Esophagus (tissue), 2 donors: ENCODE results near the gene BAD. TPM values are rescaled to one million over a fixed set of nuclear protein-coding genes. Genes with fewer than 3 reads are reported as not detected.

Source experiments
- H3K27ac ChIP-seq, 2 donors: one replicate each; pipeline ENCODE4 v1.5.1; 2013; ENCODE audit warnings: low read depth in 2 of 2, mild to moderate bottlenecking in 2 of 2, inconsistent platforms in 1 of 2, low read length in 1 of 2, moderate library complexity in 1 of 2
- H3K27me3 ChIP-seq, 2 donors: one replicate each; pipeline ENCODE4 v1.6.1; 2013; ENCODE audit warnings: low read length in 2 of 2, control low read depth in 1 of 2, mild to moderate bottlenecking in 1 of 2; ENCODE audit not compliant: insufficient read depth in 2 of 2, control insufficient read depth in 1 of 2
- H3K36me3 ChIP-seq, 2 donors: one replicate each; pipeline ENCODE4 v1.6.1; 2013; ENCODE audit warnings: low read length in 1 of 2; ENCODE audit not compliant: control insufficient read depth in 2 of 2, insufficient read depth in 2 of 2
- H3K4me1 ChIP-seq, 2 donors: one replicate each; pipeline ENCODE4 v1.6.1; 2013; ENCODE audit warnings: low read length in 1 of 2; ENCODE audit not compliant: control insufficient read depth in 2 of 2, insufficient read depth in 2 of 2
- H3K4me3 ChIP-seq, 2 donors: one replicate each; pipeline ENCODE4 v1.5.1; 2013; ENCODE audit warnings: low read length in 2 of 2, mild to moderate bottlenecking in 2 of 2, low read depth in 1 of 2, moderate library complexity in 1 of 2
- H3K9me3 ChIP-seq, 2 donors: one replicate each; pipeline ENCODE4 v1.6.1; 2013; ENCODE audit warnings: mild to moderate bottlenecking in 2 of 2, low read depth in 1 of 2, low read length in 1 of 2, moderate library complexity in 1 of 2; ENCODE audit not compliant: control insufficient read depth in 2 of 2, insufficient read depth in 1 of 2
- WGBS, 2 donors: extraction: QIAGEN DNeasy Blood & Tissue Kit; methylation state at CpG; one replicate each; pipeline ENCODE4 v1.1.7; 2013; 5-methylcytosine and 5-hydroxymethylcytosine counted together
- polyA plus RNA-seq, 2 donors: library from polyadenylated mRNA; stranded (reverse); fragments of 200-250 nt; gene quantifications; one replicate each; pipeline ENCODE4 v1.2.3, GENCODE V29; 2013
- donor health status: healthy with polysubstance abuse.
- donor health status: Bipolar disorder and iron deficiency.

The BAD gene
- polyA plus RNA-seq, 2 donors = 57.4 to 64.8 TPM

GRCh38 chr11:64226507-64227051 is 57.9 kb downstream of the BAD start:
- no peaks in the 10 kb centered on the region for H3K27me3 ChIP-seq
- H3K9me3 ChIP-seq = no peaks in the 10 kb centered on the region
- H3K4me3 ChIP-seq = peak overlapping the region; percentile 69 to 79
- H3K27ac ChIP-seq = peak overlapping the region; percentile 89 to 94
- 7 to 9% methylated on average over 23 to 26 of the region's 26 CpGs for WGBS, 2 donors
- peaks cover 0 to 7% of the 10 kb centered on the region in 2 donors for H3K36me3 ChIP-seq
- peaks cover 9 to 44% of the 10 kb centered on the region in 2 donors for H3K4me1 ChIP-seq

- peaks cover 9 to 40% of the 10 kb centered on the region in 2 donors for H3K4me1 ChIP-seq
- peak within 1 kb of the TSS; percentile 69 to 79 for H3K4me3 ChIP-seq
- no peaks in the 10 kb centered on the region for H3K27me3 ChIP-seq
- H3K27ac ChIP-seq = peak within 1 kb of the TSS; percentile 89 to 94
- H3K36me3 ChIP-seq = peaks cover 0 to 7% of the 10 kb centered on the region in 2 donors
- no peaks in the 10 kb centered on the region for H3K9me3 ChIP-seq
- WGBS, 2 donors = 0 to 1% methylated on average over 52 to 54 of the region's 54 CpGs
Measured at GRCh38 chr11:64225608-64226506, 58.6 kb downstream of the BAD start, which contains the start of the genes NUDT22 and TRPT1. NUDT22 (plus strand) TSS chr11:64226274; CDS start chr11:64226653, 379 bp downstream. TRPT1 (minus strand) TSS chr11:64226186; CDS start chr11:64225860, 326 bp downstream.

DNA sequence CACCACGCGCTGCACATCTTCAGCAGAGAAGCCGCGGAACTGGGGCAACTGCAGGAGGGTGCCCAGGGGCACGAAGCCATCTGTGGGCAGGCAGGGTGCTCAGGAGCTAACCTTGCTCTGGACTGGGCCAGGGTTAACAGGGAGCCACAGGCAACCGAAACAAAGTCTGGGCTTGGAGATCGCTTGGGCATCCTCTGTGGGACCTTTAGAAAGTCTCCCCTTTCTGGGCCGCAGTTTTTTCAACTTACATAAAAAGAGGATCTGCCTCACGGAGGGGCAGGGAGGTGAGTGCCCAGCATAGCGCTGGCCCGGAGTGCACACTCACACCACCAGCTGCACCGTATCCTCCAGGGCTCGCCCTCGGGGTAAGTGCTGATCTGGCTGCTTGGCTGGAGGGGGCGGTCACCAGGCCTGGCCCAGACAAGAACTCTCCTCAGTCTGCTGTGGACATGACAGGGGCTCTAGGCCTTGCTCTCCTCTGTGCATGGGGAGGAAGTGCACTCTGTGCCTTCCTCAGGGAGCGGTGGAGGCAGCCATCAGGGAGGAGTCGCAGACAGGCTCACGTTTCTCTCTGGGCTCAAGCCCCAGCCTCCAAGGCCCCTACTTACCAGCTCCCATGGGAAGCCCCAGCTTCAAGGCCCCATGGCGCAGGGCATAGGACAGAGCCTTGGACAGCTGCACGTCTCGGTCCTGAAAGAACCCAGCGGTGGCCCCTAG is 59.4 kb downstream of the BAD start:
- WGBS, 2 donors = 55 to 59% methylated on average over 22 of the region's 22 CpGs
- H3K4me3 ChIP-seq = peak overlapping the region; percentile 69 to 79
- H3K27ac ChIP-seq = peak overlapping the region; percentile 89 to 94
- no peaks in the 10 kb centered on the region for H3K27me3 ChIP-seq
- H3K4me1 ChIP-seq = peaks cover 9 to 37% of the 10 kb centered on the region in 2 donors
- no peaks in the 10 kb centered on the region for H3K9me3 ChIP-seq
- peaks cover 0 to 11% of the 10 kb centered on the region in 2 donors for H3K36me3 ChIP-seq

DNA sequence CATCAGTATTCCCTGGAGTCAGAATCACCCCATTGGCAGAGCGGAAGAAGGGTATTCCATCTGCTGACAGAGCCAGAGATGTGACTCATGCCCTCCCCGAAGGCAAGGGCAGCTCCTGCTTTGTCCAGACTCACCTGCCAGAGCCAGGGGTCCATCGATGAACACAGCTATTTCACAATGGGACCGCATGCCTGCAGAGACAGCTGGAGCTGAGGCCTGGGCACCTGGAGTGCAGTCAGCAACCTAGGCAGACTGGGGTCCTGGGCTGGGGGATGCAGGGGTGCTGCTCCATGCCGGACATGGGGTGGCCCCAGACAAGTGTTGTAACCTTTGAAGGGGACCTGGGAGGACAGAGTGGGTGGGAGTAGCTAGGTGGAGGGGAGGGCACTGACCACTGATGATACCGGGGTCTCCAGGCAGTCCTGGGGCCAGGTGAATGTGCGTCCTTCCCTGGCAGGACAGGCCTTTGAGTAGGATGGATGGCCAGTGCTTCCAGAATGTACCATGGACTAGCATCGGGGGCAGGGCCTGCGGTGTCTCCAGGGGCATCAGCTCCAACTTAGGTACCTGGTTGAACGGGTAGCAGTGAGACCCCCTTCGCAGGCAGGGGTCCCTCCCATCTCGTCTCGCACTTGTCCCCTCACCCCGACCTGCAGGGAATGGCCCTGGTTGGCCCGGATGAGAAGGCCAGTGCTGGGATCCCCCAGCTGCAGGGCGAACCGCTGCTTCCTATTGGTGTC is 60.1 kb downstream of the BAD start:
- Histone ChIP-seq H3K36me3 (peaks cover 0 to 12% of the 10 kb centered on the region in 2 donors), H3K4me3 (no peak overlapping the region), H3K27me3 (no peaks in the 10 kb centered on the region), H3K9me3 (no peaks in the 10 kb centered on the region), H3K27ac (peak overlapping the region in 1 of 2 donors; percentile 50), H3K4me1 (peaks cover 9 to 37% of the 10 kb centered on the region in 2 donors)
- WGBS, 2 donors = 81 to 85% methylated on average over 15 to 17 of the region's 17 CpGs

DNA sequence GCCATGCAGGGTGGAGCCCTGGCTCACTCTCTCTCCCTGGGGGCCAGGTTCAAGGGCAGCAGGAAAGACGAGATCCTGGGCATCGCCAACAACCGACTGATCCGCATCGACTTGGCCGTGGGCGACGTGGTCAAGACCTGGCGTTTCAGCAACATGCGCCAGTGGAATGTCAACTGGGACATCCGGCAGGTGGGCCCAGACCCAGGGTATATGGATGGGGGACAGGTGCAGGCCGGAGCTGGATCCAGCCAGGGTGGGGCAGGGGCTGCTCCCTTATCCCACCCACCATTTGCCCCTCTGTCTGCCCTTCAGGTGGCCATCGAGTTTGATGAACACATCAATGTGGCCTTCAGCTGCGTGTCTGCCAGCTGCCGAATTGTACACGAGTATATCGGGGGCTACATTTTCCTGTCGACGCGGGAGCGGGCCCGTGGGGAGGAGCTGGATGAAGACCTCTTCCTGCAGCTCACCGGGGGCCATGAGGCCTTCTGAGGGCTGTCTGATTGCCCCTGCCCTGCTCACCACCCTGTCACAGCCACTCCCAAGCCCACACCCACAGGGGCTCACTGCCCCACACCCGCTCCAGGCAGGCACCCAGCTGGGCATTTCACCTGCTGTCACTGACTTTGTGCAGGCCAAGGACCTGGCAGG is 61.3 kb downstream of the BAD start:
- Histone ChIP-seq H3K9me3 (no peaks in the 10 kb centered on the region), H3K27ac (peak overlapping the region; percentile 9 to 56), H3K36me3 (peaks cover 0 to 12% of the 10 kb centered on the region in 2 donors), H3K4me3 (no peak overlapping the region), H3K27me3 (no peaks in the 10 kb centered on the region), H3K4me1 (peaks cover 9 to 37% of the 10 kb centered on the region in 2 donors)
- 78 to 83% methylated on average over 24 of the region's 24 CpGs for WGBS, 2 donors

GRCh38 chr11:64222651-64223000 is 61.8 kb downstream of the BAD start:
- Histone ChIP-seq H3K27ac (peak overlapping the region in 1 of 2 donors; percentile 56), H3K27me3 (no peaks in the 10 kb centered on the region), H3K9me3 (no peaks in the 10 kb centered on the region), H3K4me3 (no peak overlapping the region), H3K4me1 (peaks cover 9 to 37% of the 10 kb centered on the region in 2 donors), H3K36me3 (peaks cover 0 to 12% of the 10 kb centered on the region in 2 donors)
- WGBS, 2 donors = 62% methylated on average over 9 of the region's 9 CpGs

DNA sequence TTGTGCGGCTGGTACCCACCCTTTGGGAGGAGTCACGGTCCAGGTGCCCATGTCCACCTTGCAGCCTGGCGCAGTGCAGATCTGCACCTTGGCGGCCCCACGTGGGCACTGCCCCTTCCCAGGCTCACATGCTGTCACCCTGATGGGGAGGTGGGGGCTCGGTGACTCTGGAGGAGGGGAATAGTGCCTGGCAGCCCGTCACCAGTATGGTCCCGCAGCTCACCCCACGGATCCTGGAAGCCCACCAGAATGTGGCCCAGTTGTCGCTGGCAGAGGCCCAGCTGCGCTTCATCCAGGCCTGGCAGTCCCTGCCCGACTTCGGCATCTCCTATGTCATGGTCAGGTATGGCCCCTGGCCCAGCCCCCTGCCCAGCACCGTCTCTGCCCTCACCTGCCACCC is 63.7 kb downstream of the BAD start:
- Histone ChIP-seq H3K27ac (no peak overlapping the region), H3K9me3 (no peaks in the 10 kb centered on the region), H3K36me3 (peaks cover 0 to 12% of the 10 kb centered on the region in 2 donors), H3K27me3 (no peaks in the 10 kb centered on the region), H3K4me1 (peaks cover 6 to 28% of the 10 kb centered on the region in 2 donors), H3K4me3 (no peak overlapping the region)
- WGBS, 2 donors = 88 to 92% methylated on average over 14 of the region's 14 CpGs

DNA sequence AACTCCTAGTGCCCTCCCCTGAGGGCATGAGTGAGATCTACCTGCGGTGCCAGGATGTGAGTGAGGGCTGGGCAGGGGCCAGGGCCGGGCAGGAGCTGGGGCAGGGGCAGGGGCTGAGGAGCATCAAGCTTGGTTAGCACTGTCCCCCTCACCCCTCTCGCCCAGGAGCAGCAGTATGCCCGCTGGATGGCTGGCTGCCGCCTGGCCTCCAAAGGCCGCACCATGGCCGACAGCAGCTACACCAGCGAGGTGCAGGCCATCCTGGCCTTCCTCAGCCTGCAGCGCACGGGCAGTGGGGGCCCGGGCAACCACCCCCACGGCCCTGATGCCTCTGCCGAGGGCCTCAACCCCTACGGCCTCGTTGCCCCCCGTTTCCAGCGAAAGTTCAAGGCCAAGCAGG is 64.2 kb downstream of the BAD start:
- Histone ChIP-seq H3K4me3 (no peak overlapping the region), H3K27ac (no peak overlapping the region), H3K27me3 (no peaks in the 10 kb centered on the region), H3K4me1 (peaks cover 3 to 24% of the 10 kb centered on the region in 2 donors), H3K9me3 (no peaks in the 10 kb centered on the region), H3K36me3 (peaks cover 0 to 12% of the 10 kb centered on the region in 2 donors)
- 89 to 91% methylated on average over 16 to 17 of the region's 17 CpGs for WGBS, 2 donors
